Renal pelvis (tissue), 4 donors: ENCODE results near the gene SATB1. TPM values are rescaled to one million over a fixed set of nuclear protein-coding genes. Genes with fewer than 3 reads are reported as not detected.

Experiments used
- DNase-seq: peaks from one replicate; pipeline ENCODE4 v3.0.0-alpha.2; 2013
- polyA plus RNA-seq, 3 donors: library from polyadenylated mRNA; unstranded; fragments of 120-200 nt; gene quantifications; one replicate each; pipeline ENCODE4 v1.2.1, GENCODE V29; 2013; ENCODE audit not compliant: insufficient read length in 3 of 3

The SATB1 gene
- polyA plus RNA-seq, 3 donors = 34.0 to 39.4 (median 37.6) TPM

- DNase-seq = no peak
Observed at GRCh38 chr3:18297126-18297525, 128.0 kb downstream of the SATB1 start.
